Colonic mucosa (tissue), 4 donors: ENCODE data around the gene IFT74. TPM values are rescaled to one million over a fixed set of nuclear protein-coding genes. Genes with fewer than 3 reads are reported as not detected.

ENCODE experiments used
- DNase-seq: peaks from one replicate; pipeline ENCODE4 v3.0.0-alpha.2; 2020
- H3K27ac ChIP-seq: fragments of 200-600 bp; one replicate; pipeline ENCODE4 v1.8.0; 2021
- H3K27me3 ChIP-seq: fragments of 200-600 bp; one replicate; pipeline ENCODE4 v1.8.0; 2021
- H3K36me3 ChIP-seq: fragments of 200-600 bp; one replicate; pipeline ENCODE4 v1.8.0; 2021
- H3K4me1 ChIP-seq: fragments of 200-600 bp; one replicate; pipeline ENCODE4 v1.8.0; 2021; ENCODE audit warnings: mild to moderate bottlenecking
- H3K4me3 ChIP-seq: fragments of 200-600 bp; one replicate; pipeline ENCODE4 v1.8.0; 2021
- H3K9ac ChIP-seq, 2 donors: one replicate each; pipeline ENCODE4 v1.7.0; 2013; ENCODE audit warnings: control low read depth in 2 of 2, low read depth in 2 of 2, low read length in 2 of 2
- H3K9me3 ChIP-seq: fragments of 200-600 bp; one replicate; pipeline ENCODE4 v1.8.0; 2021
- CTCF ChIP-seq: fragments of 200-600 bp; IDR thresholded peaks from one replicate; pipeline ENCODE4 v1.8.0; 2022; ENCODE audit warnings: antibody characterized with exemption, mild to moderate bottlenecking
- intact Hi-C: fragments of 100-400 bp; cut with DNase I; formaldehyde crosslinking; loops from one replicate; pipeline ENCODE4 v1.14.1; 2022
- total RNA-seq, 2 donors: library from RNA; stranded (reverse); fragmentation: NEBNext Ultra II Directional in 1 of 2; extraction: Animal tissue kit (Norgen Biotek cat#: 25700) in 1 of 2; gene quantifications; one replicate each; pipeline ENCODE4 v1.2.1, GENCODE V29; 2021
- donor health status: healthy.
- donor health status: DM: no; HTN: no; CAD: no.
- donor health status: DM: no; HTN: no; CAD: no.

Gene IFT74
- total RNA-seq, 2 donors from 2014 or later, result 12.3 to 14.8 TPM

DNA sequence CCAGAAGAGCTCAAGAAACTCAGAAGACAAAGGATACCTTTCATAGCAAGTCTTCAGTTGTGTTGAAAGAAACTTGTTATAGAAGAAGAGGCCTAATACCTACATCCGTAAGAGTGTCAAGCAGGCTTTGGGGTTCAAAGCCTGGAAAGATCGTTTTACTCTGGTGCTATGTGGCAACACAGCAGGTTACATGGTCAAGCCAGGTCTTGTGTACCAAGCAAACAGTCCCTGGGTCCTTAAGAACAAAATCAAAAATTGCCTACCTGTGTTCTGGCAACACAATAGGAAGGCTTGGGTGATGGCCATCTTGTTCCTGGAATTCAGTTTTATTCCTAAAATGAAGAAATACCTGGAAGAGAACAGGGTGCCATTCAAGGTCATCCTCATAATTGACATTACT is 81.3 kb downstream of the IFT74 start:
- Histone ChIP-seq H3K36me3 (no peaks in the 10 kb centered on the region), H3K4me3 (no peak overlapping the region), H3K9me3 (no peaks in the 10 kb centered on the region), H3K9ac (no peak overlapping the region), H3K27ac (no peak overlapping the region), H3K27me3 (no peaks in the 10 kb centered on the region), H3K4me1 (no peaks in the 10 kb centered on the region)
- intact Hi-C loops, result loop anchor here (5.0 to 10.0 kb wide), 4 partner anchors 157 to 507 kb away; no protein-coding TSS in a partner anchor
- no peak for DNase-seq
- TF ChIP-seq CTCF, result no peak

GRCh38 chr9:27041746-27042145 is 85.5 kb downstream of the IFT74 start:
- intact Hi-C loops, result no loop called here
- Histone ChIP-seq H3K4me1 (no peaks in the 10 kb centered on the region), H3K36me3 (no peaks in the 10 kb centered on the region), H3K9ac (no peak overlapping the region), H3K27ac (no peak overlapping the region), H3K4me3 (no peak overlapping the region), H3K27me3 (no peaks in the 10 kb centered on the region), H3K9me3 (no peaks in the 10 kb centered on the region)
- no peak for DNase-seq
- TF ChIP-seq CTCF, result no peak

GRCh38 chr9:27042476-27042875 is 86.3 kb downstream of the IFT74 start:
- no peak for TF ChIP-seq CTCF
- no peaks in the 10 kb centered on the region for H3K27me3 ChIP-seq
- intact Hi-C loops, result no loop called here
- no peak overlapping the region for H3K4me3 ChIP-seq
- no peaks in the 10 kb centered on the region for H3K36me3 ChIP-seq
- H3K4me1 ChIP-seq, result no peaks in the 10 kb centered on the region
- DNase-seq, result no peak
- no peaks in the 10 kb centered on the region for H3K9me3 ChIP-seq
- H3K9ac ChIP-seq, result no peak overlapping the region
- no peak overlapping the region for H3K27ac ChIP-seq

DNA sequence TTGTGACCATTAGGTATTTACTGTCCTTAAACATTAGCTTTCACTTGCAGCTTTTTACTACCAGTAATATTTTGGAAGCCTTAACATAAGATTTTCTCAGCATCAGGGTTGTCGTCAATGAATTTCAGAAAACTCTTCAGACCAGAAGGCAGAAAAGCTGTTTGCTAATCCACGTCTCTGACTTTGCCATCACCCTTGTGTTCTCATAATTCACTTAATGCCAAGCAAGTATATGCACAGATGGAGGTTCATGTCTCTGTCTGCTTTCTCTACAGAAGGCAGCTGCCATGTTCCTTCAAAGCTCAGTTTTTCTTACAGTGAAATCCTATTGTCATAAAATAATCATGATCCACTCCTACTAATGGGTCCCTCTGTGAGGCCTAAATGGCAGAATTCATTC is 87.0 kb downstream of the IFT74 start:
- intact Hi-C loops, result no loop called here

DNA sequence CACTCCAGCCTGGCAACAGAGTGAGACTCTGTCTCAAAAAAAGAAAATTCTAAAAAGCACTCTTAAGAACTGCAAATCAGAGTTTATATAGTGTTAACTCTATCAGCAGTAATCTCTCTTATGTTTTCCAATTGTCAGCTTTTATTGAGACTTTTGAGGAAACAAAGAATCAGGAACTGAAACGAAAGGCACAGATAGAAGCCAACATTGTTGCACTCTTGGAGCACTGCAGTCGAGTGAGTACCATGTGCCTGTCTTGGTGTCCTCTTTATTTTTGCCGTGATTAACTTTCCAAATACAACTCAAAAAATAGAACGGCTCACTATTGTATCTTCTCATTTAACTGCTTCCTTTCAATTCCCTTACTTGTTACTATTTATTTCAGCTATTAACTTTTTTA is 90.9 kb downstream of the IFT74 start:
- Histone ChIP-seq H3K36me3 (no peaks in the 10 kb centered on the region), H3K4me1 (no peaks in the 10 kb centered on the region), H3K9ac (no peak overlapping the region), H3K27ac (no peak overlapping the region), H3K4me3 (no peak overlapping the region), H3K9me3 (no peaks in the 10 kb centered on the region), H3K27me3 (no peaks in the 10 kb centered on the region)
- DNase-seq, result no peak
- intact Hi-C loops, result no loop called here
- no peak for TF ChIP-seq CTCF

More for the DNA sequence above, 87.0 kb downstream of the IFT74 start:
- no peak overlapping the region for H3K4me3 ChIP-seq
- no peak overlapping the region for H3K9ac ChIP-seq
- H3K36me3 ChIP-seq, result no peaks in the 10 kb centered on the region
- H3K4me1 ChIP-seq, result no peaks in the 10 kb centered on the region
- no peak overlapping the region for H3K27ac ChIP-seq
- no peaks in the 10 kb centered on the region for H3K27me3 ChIP-seq
- TF ChIP-seq CTCF, result no peak
- no peaks in the 10 kb centered on the region for H3K9me3 ChIP-seq
- no peak for DNase-seq
